Omental fat pad (tissue), 4 donors: ENCODE results near the gene CPT1B. TPM values are rescaled to one million over a fixed set of nuclear protein-coding genes. Genes with fewer than 3 reads are reported as not detected.
"Not testable (repeated sequence)": the region's sequence is repeated elsewhere in the genome, so short reads cannot be mapped to it uniquely, and the experiment has no call there.

Experiments
- ATAC-seq: fragments of 150-250 bp; one replicate; pipeline ENCODE4 v1.9.1; 2016; ENCODE audit warnings: mild to moderate bottlenecking, moderate library complexity; ENCODE audit not compliant: low FRiP score
- DNase-seq: peaks from one replicate; pipeline ENCODE4 v3.0.0-alpha.2; 2019; ENCODE audit warnings: low spot score
- total RNA-seq, 4 donors: library from RNA; depleted of rRNA; stranded (reverse); fragments of >200 nt; gene quantifications; one replicate each; pipeline ENCODE4 v1.1.0, GENCODE V29; 2016
- TF ChIP-seq, protein P1 (sequence below), 3 donors: fragments of 450-650 bp; IDR thresholded peaks; one replicate each; pipeline ENCODE4 v1.5.1; 2016 to 2017; ENCODE audit warnings: antibody characterized with exemption in 3 of 3, mild to moderate bottlenecking in 3 of 3, moderate library complexity in 2 of 3

CPT1B gene
- total RNA-seq, 4 donors from 2014 or later = 4.9 to 29.2 (median 10.8) TPM

DNA sequence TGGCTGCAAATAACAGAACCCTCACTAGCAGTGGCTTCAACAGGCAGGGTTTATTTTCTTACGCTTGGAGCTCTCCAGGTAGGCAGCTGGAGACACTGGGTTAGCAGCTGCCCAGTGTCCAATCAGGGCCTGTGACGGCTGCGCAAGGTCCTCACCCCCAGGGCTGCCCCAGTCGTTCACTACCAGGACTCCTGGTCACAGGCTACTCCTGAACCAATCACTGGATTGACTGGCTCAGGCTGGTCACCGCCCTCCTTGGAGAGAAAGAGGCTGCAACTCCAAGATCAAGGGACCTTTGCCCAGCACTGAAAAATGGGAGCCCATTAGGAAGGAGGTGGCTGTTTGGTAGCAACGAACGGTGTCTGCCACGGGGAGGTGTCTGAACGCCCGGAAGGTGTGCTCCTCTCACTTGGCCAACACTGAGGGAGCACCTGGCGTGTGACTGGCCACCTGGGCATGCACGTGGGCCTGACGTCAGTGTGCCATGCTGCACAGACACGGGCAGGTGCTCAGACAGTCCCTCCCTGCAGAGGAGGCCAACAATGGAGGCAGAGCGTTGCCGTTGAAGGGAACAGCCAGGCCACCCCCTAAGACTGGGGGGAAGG is 44.6 kb upstream of the CPT1B start:
- ATAC-seq (no peak), DNase-seq (no peak)

DNA sequence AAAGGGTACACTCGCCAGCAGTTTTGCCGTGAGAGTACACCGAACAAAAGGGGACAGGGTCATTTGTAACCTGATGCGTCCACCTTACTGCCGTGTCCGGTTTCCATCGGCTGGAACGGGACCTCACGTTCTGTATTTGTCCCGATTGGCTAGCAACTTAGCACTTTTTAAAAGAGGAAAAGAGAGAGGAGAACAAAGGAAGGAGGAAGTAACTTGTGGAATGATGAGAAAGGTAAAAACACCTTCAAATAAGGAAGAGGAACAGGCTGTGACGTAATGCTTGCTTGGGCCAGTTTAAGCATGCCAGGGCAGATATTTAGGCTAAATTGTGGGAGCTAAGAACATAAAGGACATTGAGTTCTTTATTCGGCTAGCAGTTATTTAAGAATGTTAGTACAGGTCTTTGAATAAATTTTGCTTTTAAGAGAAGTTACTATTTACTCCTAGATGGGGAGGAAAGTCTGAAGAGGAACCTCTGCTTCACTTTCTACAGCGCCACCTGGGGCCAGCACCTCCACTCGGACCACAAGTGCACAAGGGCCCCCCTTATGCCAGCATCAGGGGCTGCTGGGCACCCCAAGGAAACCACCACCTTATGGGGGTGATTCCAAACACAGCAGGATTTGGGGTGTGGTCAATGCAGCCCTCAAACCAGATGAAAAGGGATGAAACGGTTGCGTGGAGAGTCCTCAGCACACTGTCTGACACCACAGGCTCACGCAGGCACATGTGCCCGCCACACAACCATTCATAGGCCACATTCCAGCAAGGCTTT is 43.9 kb upstream of the CPT1B start:
- no peak for ATAC-seq
- TF ChIP-seq, protein P1, sequence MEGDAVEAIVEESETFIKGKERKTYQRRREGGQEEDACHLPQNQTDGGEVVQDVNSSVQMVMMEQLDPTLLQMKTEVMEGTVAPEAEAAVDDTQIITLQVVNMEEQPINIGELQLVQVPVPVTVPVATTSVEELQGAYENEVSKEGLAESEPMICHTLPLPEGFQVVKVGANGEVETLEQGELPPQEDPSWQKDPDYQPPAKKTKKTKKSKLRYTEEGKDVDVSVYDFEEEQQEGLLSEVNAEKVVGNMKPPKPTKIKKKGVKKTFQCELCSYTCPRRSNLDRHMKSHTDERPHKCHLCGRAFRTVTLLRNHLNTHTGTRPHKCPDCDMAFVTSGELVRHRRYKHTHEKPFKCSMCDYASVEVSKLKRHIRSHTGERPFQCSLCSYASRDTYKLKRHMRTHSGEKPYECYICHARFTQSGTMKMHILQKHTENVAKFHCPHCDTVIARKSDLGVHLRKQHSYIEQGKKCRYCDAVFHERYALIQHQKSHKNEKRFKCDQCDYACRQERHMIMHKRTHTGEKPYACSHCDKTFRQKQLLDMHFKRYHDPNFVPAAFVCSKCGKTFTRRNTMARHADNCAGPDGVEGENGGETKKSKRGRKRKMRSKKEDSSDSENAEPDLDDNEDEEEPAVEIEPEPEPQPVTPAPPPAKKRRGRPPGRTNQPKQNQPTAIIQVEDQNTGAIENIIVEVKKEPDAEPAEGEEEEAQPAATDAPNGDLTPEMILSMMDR (IDR thresholded peaks at IDR 0.05) = no peak
- no peak for DNase-seq

More for the DNA sequence above, 44.6 kb upstream of the CPT1B start:
- TF ChIP-seq, protein P1 (IDR thresholded peaks at IDR 0.05) = no peak

DNA sequence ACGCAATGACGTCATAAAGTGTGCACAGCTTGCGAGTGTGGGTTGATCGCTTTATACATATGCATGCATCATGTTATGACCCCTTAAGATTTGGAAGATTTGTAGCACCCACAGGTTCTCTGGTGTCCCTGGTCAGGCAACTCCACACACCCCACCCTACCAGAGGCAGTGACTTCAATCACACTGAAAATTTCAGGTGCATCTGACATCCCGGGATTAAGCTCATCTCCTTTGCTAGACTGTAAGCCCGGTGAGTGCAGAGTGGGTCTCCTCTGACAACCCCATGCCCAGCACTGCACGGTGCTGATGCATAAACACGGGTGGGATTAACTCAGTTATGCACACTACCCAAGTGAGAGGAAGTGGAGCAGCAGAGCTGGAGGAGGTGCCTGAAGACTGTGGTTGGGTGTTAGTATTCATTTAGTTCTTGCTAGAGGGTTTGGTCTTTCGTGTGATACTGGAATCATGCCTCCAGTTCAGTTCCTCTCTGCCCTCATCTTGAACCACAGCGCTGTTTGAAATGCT is 43.2 kb upstream of the CPT1B start:
- DNase-seq (no peak), ATAC-seq (peak; percentile 16)
- TF ChIP-seq, protein P1 (IDR thresholded peaks at IDR 0.05) = no peak

DNA sequence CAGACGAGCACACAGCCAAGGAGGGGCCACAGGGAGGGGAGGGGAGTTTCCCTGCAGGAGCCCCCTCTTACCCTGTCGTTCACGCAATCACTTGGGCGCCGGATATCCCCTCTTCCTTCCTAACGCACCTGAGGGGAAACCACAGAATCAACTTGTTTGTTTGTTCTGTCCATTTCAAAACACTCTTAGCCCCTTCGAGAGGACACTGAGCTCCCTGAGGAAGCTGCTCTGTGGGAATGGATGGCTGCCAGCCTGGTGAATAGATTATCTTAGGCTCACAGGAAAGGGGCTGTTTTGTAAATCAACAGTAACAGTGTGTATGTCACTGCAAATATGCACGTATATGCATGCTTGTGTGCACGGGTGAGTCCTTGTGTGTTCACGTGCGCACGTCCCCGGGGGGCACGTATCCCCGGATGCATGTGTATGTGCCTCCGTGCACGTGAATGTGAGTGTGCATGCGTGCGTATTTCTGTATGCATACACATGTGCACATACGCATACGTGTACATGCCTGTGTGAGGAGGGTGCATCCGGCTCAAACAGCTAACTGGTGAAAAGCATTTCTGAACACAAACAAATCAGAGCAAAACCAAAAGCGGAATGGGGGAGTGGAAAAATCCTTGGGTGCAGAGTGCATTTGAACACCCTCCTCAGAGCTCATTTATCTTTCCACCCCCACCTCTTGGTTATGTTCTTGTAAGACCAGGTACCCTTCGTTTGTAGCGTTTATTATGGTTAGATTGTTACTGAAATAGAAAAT is 42.5 kb upstream of the CPT1B start:
- DNase-seq = no peak
- TF ChIP-seq, protein P1 (IDR thresholded peaks at IDR 0.05) = peak in 1 of 3 donors; percentile 1
- ATAC-seq = peak; percentile 71

DNA sequence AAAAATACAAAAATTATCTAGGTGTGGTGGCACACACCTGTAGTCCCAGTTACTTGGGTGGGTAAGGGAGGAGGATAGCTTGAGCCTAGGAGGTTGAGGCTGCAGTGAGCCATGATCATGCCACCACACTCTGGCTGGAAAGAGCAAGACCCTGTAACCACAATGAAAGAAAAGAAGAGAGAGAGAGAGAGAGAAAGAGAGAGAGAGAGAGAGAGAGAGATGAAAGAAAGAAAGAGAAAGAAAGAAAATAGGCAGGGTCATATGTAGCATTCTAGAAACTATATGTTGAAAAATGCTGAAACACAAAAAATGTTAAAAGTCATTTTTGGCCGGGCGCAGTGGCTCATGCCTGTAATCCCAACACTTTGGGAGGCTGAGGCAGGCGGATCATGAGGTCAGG is 36.1 kb upstream of the CPT1B start:
- not testable (repeated sequence) for DNase-seq, ATAC-seq

DNA sequence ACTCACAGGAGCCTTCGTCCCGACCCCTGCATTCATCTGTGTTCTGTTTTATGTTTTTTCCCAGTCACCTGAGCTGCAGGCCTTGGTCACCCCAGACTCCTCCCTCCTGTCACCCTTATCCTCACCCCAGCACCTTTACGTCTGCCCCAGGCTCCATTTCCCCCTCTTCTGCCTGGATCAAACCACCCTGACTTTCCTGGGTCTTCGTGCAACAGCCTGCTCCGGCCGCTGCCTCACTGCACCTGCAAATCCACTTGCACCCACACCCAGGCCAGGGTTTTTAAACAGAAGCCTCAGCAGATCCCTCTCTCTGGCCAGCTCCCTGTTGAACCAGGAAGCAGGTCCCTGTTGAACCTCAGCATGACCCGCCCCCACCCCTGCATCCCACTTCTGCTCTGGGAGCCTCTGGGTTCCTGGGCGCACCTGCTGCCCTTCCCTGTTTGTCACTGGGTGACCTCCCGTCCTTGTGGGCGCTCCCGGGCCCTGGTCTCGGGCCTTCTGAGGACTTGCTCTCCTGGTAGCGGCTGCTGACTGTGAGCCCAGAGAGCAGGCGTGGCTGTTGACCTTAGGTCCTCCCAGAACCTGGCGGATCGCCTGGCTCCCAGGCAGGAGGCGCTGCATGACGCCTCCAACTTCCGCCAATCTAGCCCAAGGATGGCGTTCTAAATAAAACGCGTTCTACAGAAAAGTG is 35.2 kb upstream of the CPT1B start:
- ATAC-seq (no peak), DNase-seq (no peak)
- TF ChIP-seq, protein P1 (IDR thresholded peaks at IDR 0.05) = no peak
